Measurements from ENCODE around the gene WDR45B.
"Not testable (repeated sequence)": the region's sequence is repeated elsewhere in the genome, so short reads cannot be mapped to it uniquely, and the experiment has no call there.

WDR45B gene

GRCh38 chr17:82657926-82658325 lies 9.7 kb upstream of the WDR45B start:
- no peak for DNase-seq (ENCODE audit: low spot score)

GRCh38 chr17:82656266-82656665 lies 8.0 kb upstream of the WDR45B start:
- no peak for DNase-seq (ENCODE audit: low spot score)

- DNase-seq (ENCODE audit: low spot score), result no peak
Observed at GRCh38 chr17:82655523-82655922, 7.3 kb upstream of the WDR45B start.

DNA sequence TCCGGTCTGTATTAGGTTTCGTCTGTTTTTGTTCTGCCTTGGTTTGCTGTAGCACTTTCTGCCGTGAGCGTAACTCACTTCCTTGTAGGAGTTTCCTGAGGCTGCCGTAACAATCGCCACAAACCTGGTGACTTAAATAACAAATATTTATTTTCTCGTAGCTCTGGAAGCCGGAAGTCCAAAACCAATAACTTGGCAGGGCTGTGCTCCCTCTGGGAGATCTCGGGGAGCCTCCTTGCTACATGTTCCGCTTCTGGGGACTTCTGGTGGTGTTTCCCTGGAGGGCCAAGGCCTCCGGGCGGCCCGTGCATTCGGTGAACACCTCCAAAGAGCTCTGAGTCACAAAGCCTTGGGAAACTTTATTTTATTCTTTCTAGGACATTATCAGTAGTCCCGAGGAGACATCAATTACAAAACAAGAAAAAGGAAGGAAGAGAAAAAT lies 6.8 kb upstream of the WDR45B start:
- no peak for DNase-seq (ENCODE audit: low spot score)

- DNase-seq (ENCODE audit: low spot score), result not testable (repeated sequence)
Observed at GRCh38 chr17:82654611-82655010, 6.4 kb upstream of the WDR45B start.

- no peak for DNase-seq (ENCODE audit: low spot score)
Observed at GRCh38 chr17:82653651-82654528, 5.6 kb upstream of the WDR45B start.

- DNase-seq (ENCODE audit: low spot score), result no peak
Observed at GRCh38 chr17:82650723-82651122, 2.5 kb upstream of the WDR45B start.

GRCh38 chr17:82649501-82650261 lies 1.4 kb upstream of the WDR45B start:
- DNase-seq (ENCODE audit: low spot score), result no peak

DNA sequence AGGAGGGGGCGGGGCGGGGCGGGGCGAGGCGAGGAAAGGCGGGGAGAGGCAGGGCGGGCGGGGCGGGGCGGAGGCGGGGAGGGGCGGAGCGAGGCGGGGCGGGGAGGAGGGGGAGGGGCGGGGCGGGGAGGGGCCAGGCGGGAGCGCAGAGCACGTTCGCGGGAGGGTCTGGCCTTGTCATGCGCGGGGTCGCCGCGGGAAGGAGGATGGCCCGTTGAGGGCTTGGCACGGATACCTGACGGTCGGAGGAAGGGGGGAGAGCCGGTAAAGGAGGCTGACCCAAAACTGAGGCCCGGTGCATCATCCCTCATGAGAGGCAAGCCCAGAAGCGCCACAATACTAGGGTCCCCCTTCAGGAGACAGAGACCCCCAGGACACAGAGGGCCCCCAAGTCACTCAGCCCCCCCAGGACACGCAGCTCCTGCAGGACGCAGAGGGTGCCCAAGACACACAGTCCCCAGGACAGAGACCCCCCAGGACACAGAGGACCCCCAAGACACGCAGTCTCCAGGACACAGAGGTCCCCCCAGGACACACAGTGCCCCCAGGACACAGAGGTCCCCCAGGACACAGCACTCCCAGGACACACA lies 593 bp upstream of the WDR45B start:
- DNase-seq (ENCODE audit: low spot score), result peak; percentile 39

- peak; percentile 35 for DNase-seq (ENCODE audit: low spot score)
Observed at GRCh38 chr17:82647593-82648164, 565 bp downstream of the WDR45B start.

DNA sequence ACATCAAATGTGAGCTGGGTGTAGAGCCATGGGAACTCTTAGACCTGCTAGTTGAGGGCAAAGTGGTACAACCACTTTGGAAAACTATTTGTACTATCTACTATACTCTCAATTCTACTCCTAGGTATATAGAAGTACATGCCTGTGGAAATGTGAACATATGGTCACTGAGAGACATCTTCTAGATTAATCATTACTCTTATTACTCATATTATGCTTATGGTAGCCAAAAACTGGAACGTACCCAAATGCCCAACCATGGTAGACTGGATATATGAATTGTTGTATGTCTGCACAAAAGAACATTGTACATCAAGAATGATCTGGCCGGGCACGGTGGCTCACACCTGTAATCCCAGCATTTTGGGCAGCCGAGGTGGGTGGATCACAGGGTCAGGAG lies 2.7 kb downstream of the WDR45B start:
- DNase-seq (ENCODE audit: low spot score), result no peak

- no peak for DNase-seq (ENCODE audit: low spot score)
Observed at GRCh38 chr17:82644148-82644547, 4.1 kb downstream of the WDR45B start.

- DNase-seq (ENCODE audit: low spot score), result no peak
Observed at GRCh38 chr17:82642022-82642421, 6.2 kb downstream of the WDR45B start.

DNA sequence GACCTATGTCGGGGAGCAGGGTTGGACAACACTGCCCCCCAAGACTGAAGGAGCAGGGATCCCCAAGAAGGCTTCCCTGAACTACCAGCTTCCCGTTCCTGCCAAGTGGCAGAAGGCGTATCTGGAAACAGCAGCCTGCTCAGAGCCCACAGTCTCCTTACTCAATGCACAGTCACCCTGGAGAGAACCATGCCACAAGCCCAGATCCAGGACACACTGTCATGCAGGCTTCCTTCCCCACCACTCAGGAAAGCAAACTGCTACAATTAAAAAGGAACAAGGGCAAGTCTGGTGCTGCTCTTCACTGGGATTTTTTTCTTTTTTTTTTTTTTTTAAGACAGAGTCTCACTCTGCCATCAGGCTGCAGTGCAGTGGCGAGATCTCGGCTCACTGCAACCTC lies 8.2 kb downstream of the WDR45B start:
- DNase-seq (ENCODE audit: low spot score), result no peak

DNA sequence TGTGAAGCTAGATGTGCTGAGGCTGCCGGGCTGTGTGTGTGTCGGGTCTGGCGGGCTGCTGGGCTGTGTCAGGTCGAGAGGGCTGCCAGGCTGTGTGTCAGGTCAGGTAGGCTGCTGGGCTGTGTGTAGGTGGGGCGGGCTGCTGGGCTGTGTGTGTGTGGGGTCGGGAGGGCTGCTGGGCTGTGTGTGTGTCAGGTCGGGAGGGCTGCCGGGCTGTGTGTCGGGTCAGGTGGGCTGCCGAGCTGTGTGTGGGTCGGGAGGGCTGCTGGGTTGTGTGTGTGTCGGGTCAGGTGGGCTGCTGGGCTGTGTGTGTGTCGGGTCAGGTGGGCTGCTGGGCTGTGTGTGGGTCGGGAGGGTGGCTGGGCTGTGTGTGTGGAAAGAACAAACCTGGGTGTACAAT lies 8.6 kb downstream of the WDR45B start:
- no peak for DNase-seq (ENCODE audit: low spot score)

GRCh38 chr17:82638183-82638773 lies 10.0 kb downstream of the WDR45B start:
- DNase-seq (ENCODE audit: low spot score), result no peak

GRCh38 chr17:82636626-82637598 lies 11.3 kb downstream of the WDR45B start:
- DNase-seq (ENCODE audit: low spot score), result no peak

GRCh38 chr17:82633343-82633742 lies 14.9 kb downstream of the WDR45B start:
- DNase-seq (ENCODE audit: low spot score), result no peak

GRCh38 chr17:82632451-82632850 lies 15.8 kb downstream of the WDR45B start:
- no peak for DNase-seq (ENCODE audit: low spot score)

DNA sequence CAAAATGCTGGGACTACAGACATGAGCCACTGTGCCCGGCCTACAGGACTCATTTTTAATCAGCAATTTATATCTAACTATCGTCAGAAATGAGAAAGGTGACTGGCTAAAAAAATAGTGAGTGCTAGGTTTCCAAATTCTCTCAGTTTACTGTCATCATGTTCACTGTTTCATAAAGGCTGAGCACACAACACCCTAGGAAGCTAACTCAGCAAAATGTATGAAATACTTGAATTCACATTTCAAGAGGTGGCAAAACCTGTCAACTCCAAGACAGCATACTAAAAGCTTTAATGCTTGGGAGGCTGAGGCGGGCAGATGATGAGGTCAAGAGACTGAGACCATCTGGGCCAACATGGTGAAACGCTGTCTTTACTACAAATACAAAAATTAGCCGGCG lies 16.7 kb downstream of the WDR45B start:
- DNase-seq (ENCODE audit: low spot score), result no peak

- DNase-seq (ENCODE audit: low spot score), result no peak
Observed at GRCh38 chr17:82630212-82630611, 18.0 kb downstream of the WDR45B start.

All from COLO829 (cell line).